Measurements from ENCODE around the gene GALNT16.

The GALNT16 gene

GRCh38 chr14:69325646-69326265 is 65.8 kb downstream of the GALNT16 start:
- TF ChIP-seq MAX (IDR thresholded peaks at IDR 0.05) (no peak), EP300 (IDR thresholded peaks at IDR 0.05; ENCODE audit: borderline replicate concordance) (no peak), TAF1 (IDR thresholded peaks at IDR 0.05; ENCODE audit: low read depth) (no peak), USF1 (IDR thresholded peaks at IDR 0.05) (no peak), CEBPB (IDR thresholded peaks at IDR 0.05) (no peak), YY1 (IDR thresholded peaks at IDR 0.05; ENCODE audit: low read depth) (no peak), RAD21 (IDR thresholded peaks at IDR 0.05; ENCODE audit: low read depth) (no peak), EGR1 (IDR thresholded peaks at IDR 0.05) (no peak), CREB1 (IDR thresholded peaks at IDR 0.05; ENCODE audit: low read depth) (no peak), NFIC (IDR thresholded peaks at IDR 0.05) (no peak), FOXM1 (IDR thresholded peaks at IDR 0.05; ENCODE audit: borderline replicate concordance, low read depth) (no peak), TCF12 (IDR thresholded peaks at IDR 0.05; ENCODE audit: low read depth) (no peak)

DNA sequence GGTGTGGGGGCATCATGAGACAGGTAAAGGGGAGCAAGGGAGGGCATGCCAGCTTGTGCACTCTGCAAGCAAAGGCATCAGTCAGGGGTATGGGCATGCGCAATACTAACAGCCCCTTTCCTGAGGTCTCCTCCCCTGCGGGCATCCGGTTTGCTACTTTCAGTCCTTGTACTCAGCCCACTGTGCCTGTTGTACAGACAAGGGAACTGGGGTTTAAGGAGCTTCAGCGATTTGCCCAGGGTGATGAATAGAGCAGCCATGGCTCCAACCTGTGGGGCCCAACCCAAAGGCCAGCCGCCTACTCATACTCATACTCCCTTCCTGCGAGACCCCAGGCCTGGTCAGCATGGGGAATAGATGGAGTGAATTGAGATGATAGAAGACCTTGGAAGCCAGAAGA is 66.7 kb downstream of the GALNT16 start:
- TF ChIP-seq ZBTB7A (IDR thresholded peaks at IDR 0.05; ENCODE audit: low read depth) = no peak
- TF ChIP-seq RAD21 (IDR thresholded peaks at IDR 0.05; ENCODE audit: low read depth) = no peak
- TF ChIP-seq CEBPB (IDR thresholded peaks at IDR 0.05) = no peak
- TF ChIP-seq NFIC (IDR thresholded peaks at IDR 0.05) = no peak
- no peak for TF ChIP-seq CREB1 (IDR thresholded peaks at IDR 0.05; ENCODE audit: low read depth)
- TF ChIP-seq YY1 (IDR thresholded peaks at IDR 0.05; ENCODE audit: low read depth) = no peak
- no peak for TF ChIP-seq TAF1 (IDR thresholded peaks at IDR 0.05; ENCODE audit: low read depth)
- no peak for TF ChIP-seq USF1 (IDR thresholded peaks at IDR 0.05)
- TF ChIP-seq, protein P1, sequence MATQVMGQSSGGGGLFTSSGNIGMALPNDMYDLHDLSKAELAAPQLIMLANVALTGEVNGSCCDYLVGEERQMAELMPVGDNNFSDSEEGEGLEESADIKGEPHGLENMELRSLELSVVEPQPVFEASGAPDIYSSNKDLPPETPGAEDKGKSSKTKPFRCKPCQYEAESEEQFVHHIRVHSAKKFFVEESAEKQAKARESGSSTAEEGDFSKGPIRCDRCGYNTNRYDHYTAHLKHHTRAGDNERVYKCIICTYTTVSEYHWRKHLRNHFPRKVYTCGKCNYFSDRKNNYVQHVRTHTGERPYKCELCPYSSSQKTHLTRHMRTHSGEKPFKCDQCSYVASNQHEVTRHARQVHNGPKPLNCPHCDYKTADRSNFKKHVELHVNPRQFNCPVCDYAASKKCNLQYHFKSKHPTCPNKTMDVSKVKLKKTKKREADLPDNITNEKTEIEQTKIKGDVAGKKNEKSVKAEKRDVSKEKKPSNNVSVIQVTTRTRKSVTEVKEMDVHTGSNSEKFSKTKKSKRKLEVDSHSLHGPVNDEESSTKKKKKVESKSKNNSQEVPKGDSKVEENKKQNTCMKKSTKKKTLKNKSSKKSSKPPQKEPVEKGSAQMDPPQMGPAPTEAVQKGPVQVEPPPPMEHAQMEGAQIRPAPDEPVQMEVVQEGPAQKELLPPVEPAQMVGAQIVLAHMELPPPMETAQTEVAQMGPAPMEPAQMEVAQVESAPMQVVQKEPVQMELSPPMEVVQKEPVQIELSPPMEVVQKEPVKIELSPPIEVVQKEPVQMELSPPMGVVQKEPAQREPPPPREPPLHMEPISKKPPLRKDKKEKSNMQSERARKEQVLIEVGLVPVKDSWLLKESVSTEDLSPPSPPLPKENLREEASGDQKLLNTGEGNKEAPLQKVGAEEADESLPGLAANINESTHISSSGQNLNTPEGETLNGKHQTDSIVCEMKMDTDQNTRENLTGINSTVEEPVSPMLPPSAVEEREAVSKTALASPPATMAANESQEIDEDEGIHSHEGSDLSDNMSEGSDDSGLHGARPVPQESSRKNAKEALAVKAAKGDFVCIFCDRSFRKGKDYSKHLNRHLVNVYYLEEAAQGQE (IDR thresholded peaks at IDR 0.05; ENCODE audit: low read depth) = no peak
- no peak for TF ChIP-seq TCF12 (IDR thresholded peaks at IDR 0.05; ENCODE audit: low read depth)
- TF ChIP-seq TEAD4 (IDR thresholded peaks at IDR 0.05) = no peak
- no peak for TF ChIP-seq MAX (IDR thresholded peaks at IDR 0.05)
- TF ChIP-seq EP300 (IDR thresholded peaks at IDR 0.05; ENCODE audit: borderline replicate concordance) = no peak
- no peak for TF ChIP-seq EGR1 (IDR thresholded peaks at IDR 0.05)
- TF ChIP-seq FOXM1 (IDR thresholded peaks at IDR 0.05; ENCODE audit: borderline replicate concordance, low read depth) = no peak

GRCh38 chr14:69327507-69327906 is 67.5 kb downstream of the GALNT16 start:
- no peak for TF ChIP-seq YY1 (IDR thresholded peaks at IDR 0.05; ENCODE audit: low read depth)

DNA sequence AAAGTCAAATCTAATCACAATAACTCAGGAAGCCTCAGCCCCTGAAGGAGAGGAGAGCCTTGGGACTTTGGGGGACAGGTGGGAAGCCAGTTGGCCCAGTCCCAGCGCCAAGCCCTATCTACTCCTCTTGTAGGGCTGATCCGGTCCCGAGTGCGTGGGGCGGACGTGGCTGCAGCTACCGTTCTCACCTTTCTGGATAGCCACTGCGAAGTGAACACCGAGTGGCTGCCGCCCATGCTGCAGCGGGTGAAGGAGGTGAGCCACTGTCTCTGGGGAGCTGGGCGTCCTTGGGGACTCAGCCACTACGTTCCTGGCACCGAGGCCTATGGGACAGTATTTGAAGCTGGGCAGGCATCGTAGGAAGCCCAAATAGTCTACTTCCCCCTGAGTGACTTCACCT is 68.4 kb downstream of the GALNT16 start:
- TF ChIP-seq MAX (IDR thresholded peaks at IDR 0.05) (no peak), TEAD4 (IDR thresholded peaks at IDR 0.05) (no peak), USF1 (IDR thresholded peaks at IDR 0.05) (no peak), EGR1 (IDR thresholded peaks at IDR 0.05) (no peak), FOXM1 (IDR thresholded peaks at IDR 0.05; ENCODE audit: borderline replicate concordance, low read depth) (no peak), ZBTB7A (IDR thresholded peaks at IDR 0.05; ENCODE audit: low read depth) (no peak), NFIC (IDR thresholded peaks at IDR 0.05) (no peak), CREB1 (IDR thresholded peaks at IDR 0.05; ENCODE audit: low read depth) (no peak), TCF12 (IDR thresholded peaks at IDR 0.05; ENCODE audit: low read depth) (no peak), CEBPB (IDR thresholded peaks at IDR 0.05) (no peak), YY1 (IDR thresholded peaks at IDR 0.05; ENCODE audit: low read depth) (no peak), EP300 (IDR thresholded peaks at IDR 0.05; ENCODE audit: borderline replicate concordance) (no peak), RAD21 (IDR thresholded peaks at IDR 0.05; ENCODE audit: low read depth) (no peak), TAF1 (IDR thresholded peaks at IDR 0.05; ENCODE audit: low read depth) (no peak)
- TF ChIP-seq, protein P1 (IDR thresholded peaks at IDR 0.05; ENCODE audit: low read depth) = no peak

GRCh38 chr14:69328765-69329164 is 68.8 kb downstream of the GALNT16 start:
- TF ChIP-seq ZBTB7A (IDR thresholded peaks at IDR 0.05; ENCODE audit: low read depth) (no peak), TAF1 (IDR thresholded peaks at IDR 0.05; ENCODE audit: low read depth) (no peak), MAX (IDR thresholded peaks at IDR 0.05) (no peak), FOXM1 (IDR thresholded peaks at IDR 0.05; ENCODE audit: borderline replicate concordance, low read depth) (no peak), TEAD4 (IDR thresholded peaks at IDR 0.05) (no peak), EP300 (IDR thresholded peaks at IDR 0.05; ENCODE audit: borderline replicate concordance) (no peak)
- TF ChIP-seq, protein P1 (IDR thresholded peaks at IDR 0.05; ENCODE audit: low read depth) = no peak

Measured in Ishikawa (cell line).